PC-9 (cell line): Measurements from ENCODE around the gene C22orf31.

ENCODE experiments used
- CTCF ChIP-seq: fragments of 200-600 bp; sonication (generic); conservative IDR thresholded peaks from 2 replicates; pipeline ENCODE4 v1.6.1; 2017; ENCODE audit warnings: mixed run types, antibody characterized with exemption, mild to moderate bottlenecking, moderate library complexity
- EZH2 ChIP-seq: fragments of 200-600 bp; sonication (generic); IDR thresholded peaks from 2 replicates; pipeline ENCODE4 v1.8.0; 2017; ENCODE audit warnings: antibody characterized with exemption, low read depth

GRCh38 chr22:29014293-29014692, 47.3 kb downstream of the C22orf31 start:
- TF ChIP-seq EZH2 (no peak), CTCF (no peak)
